SK-N-SH treated with all-trans-retinoic acid at 6 μM for 48 hours (cell line): ENCODE results near the gene CXCL14.

Experiments used
- ATAC-seq: fragments of 200-7000 bp; cut with Tn5 transposase; 3 replicates; pipeline ENCODE4 v1.9.1; 2020; ENCODE audit warnings: mild to moderate bottlenecking, moderate library complexity
- BACH2 ChIP-seq: fragments of 250-450 bp; sonication (Bioruptor Pico); IDR thresholded peaks from 2 replicates; pipeline ENCODE4 v1.9.0; 2021; ENCODE audit warnings: mild to moderate bottlenecking, borderline replicate concordance
- ESRRG ChIP-seq: fragments of 250-450 bp; sonication (Bioruptor Pico); IDR thresholded peaks from 2 replicates; pipeline ENCODE4 v1.6.1; 2021; ENCODE audit warnings: mild to moderate bottlenecking
- GLIS3 ChIP-seq: fragments of 250-450 bp; sonication (Bioruptor Pico); IDR thresholded peaks from 2 replicates; pipeline ENCODE4 v1.5.0; 2020; ENCODE audit warnings: mild to moderate bottlenecking, moderate library complexity
- ISL1 ChIP-seq: fragments of 250-450 bp; sonication (Bioruptor Pico); IDR thresholded peaks from 2 replicates; pipeline ENCODE4 v2.1.2; 2022; ENCODE audit warnings: mild to moderate bottlenecking, moderate library complexity
- OSR1 ChIP-seq: fragments of 250-450 bp; sonication (Bioruptor Pico); IDR thresholded peaks from 2 replicates; pipeline ENCODE4 v1.8.0; 2022; ENCODE audit warnings: moderate library complexity, mild to moderate bottlenecking, inconsistent platforms
- PPARA ChIP-seq: fragments of 250-450 bp; sonication (Bioruptor Pico); IDR thresholded peaks from 2 replicates; pipeline ENCODE4 v1.5.0; 2020; ENCODE audit warnings: mild to moderate bottlenecking, borderline replicate concordance
- RARB ChIP-seq: fragments of 250-450 bp; sonication (Bioruptor Pico); IDR thresholded peaks from 2 replicates; pipeline ENCODE4 v1.8.0; 2021; ENCODE audit warnings: mild to moderate bottlenecking, moderate library complexity
- SNAI2 ChIP-seq: fragments of 250-450 bp; sonication (Bioruptor Pico); IDR thresholded peaks from 2 replicates; pipeline ENCODE4 v1.5.0; 2020; ENCODE audit warnings: mild to moderate bottlenecking, moderate library complexity
- TCF4 ChIP-seq: fragments of 250-450 bp; sonication (Bioruptor Pico); IDR thresholded peaks from 2 replicates; pipeline ENCODE4 v1.8.0; 2021; ENCODE audit warnings: mild to moderate bottlenecking, moderate library complexity, borderline replicate concordance
- TOX ChIP-seq: fragments of 250-450 bp; sonication (Bioruptor Pico); IDR thresholded peaks from 2 replicates; pipeline ENCODE4 v1.8.0; 2021; ENCODE audit warnings: mild to moderate bottlenecking, moderate library complexity, borderline replicate concordance
- ZC3H10 ChIP-seq: fragments of 250-450 bp; sonication (Bioruptor Pico); IDR thresholded peaks from 2 replicates; pipeline ENCODE4 v1.5.1; 2021; ENCODE audit warnings: mild to moderate bottlenecking, moderate library complexity
- ZFP3 ChIP-seq: fragments of 250-450 bp; sonication (Bioruptor Pico); IDR thresholded peaks from 2 replicates; pipeline ENCODE4 v1.5.0; 2020; ENCODE audit warnings: mild to moderate bottlenecking, moderate library complexity
- ZFP30 ChIP-seq: fragments of 450-650 bp; formaldehyde crosslinking; IDR thresholded peaks from 2 replicates; pipeline ENCODE4 v1.5.0; 2022; ENCODE audit warnings: mild to moderate bottlenecking, moderate library complexity
- ZNF565 ChIP-seq: fragments of 450-650 bp; formaldehyde crosslinking; conservative IDR thresholded peaks from 2 replicates; pipeline ENCODE4 v1.5.0; 2020; ENCODE audit warnings: low read depth, mild to moderate bottlenecking, moderate library complexity
- ZNF70 ChIP-seq: fragments of 450-650 bp; formaldehyde crosslinking; IDR thresholded peaks from 2 replicates; pipeline ENCODE4 v1.5.0; 2020; ENCODE audit warnings: mild to moderate bottlenecking, moderate library complexity
- ZNF8 ChIP-seq: fragments of 450-650 bp; formaldehyde crosslinking; IDR thresholded peaks from 2 replicates; pipeline ENCODE4 v1.5.0; 2020; ENCODE audit warnings: mild to moderate bottlenecking, moderate library complexity
- TF ChIP-seq, protein P1 (sequence below): fragments of 250-450 bp; sonication (Bioruptor Pico); IDR thresholded peaks from 2 replicates; pipeline ENCODE4 v1.8.0; 2021; ENCODE audit warnings: low read depth, mild to moderate bottlenecking, moderate library complexity, borderline replicate concordance
- TF ChIP-seq, protein P2 (sequence below): fragments of 250-450 bp; sonication (Bioruptor Pico); IDR thresholded peaks from 2 replicates; pipeline ENCODE4 v1.8.0; 2020; ENCODE audit warnings: mild to moderate bottlenecking, moderate library complexity, borderline replicate concordance
- TF ChIP-seq, protein P3 (sequence below): fragments of 250-450 bp; sonication (Bioruptor Pico); IDR thresholded peaks from 2 replicates; pipeline ENCODE4 v1.5.1; 2021; ENCODE audit warnings: mild to moderate bottlenecking, moderate library complexity
- TF ChIP-seq, protein P4 (sequence below): fragments of 250-450 bp; sonication (Bioruptor Pico); IDR thresholded peaks from 2 replicates; pipeline ENCODE4 v1.5.0; 2020; ENCODE audit warnings: mild to moderate bottlenecking, moderate library complexity

CXCL14 gene

DNA sequence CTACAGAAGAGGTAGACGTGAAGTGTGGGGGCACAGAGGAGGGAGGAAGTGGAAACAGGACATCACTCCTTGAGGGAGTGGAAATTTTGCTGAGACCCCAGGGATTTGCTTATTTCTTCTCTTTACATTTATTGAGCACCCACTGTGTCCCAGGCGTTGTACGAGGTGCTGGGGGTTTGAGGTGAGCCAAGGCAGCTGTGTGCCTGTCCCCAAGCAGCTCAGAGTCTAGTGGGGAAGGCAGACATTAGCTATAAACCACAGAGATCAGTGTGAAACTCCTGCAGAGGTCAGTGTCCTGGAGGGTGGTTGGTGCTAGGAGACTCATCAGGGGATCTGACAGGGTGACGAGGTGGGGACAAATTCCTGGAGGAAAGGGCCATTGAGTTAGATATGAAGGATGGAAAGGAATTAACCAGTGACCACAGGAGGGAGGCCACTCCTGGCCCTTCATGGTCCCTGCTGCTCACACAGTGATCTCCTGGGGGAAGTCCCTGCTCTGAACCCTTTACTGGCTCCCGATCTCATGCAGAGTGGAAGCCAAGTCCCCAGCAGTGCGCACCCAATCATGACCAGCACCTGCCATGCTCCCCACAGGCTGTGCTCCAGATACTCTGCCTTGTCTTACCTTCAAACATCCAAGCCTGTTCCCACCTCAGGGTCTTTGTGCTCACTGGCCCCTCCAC lies 3.4 kb upstream of the CXCL14 start:
- no peak for ATAC-seq
- TF ChIP-seq ISL1 (CRISPR knock-in tag), result no peak
- no peak for TF ChIP-seq RARB (CRISPR knock-in tag)
- TF ChIP-seq, protein P1, sequence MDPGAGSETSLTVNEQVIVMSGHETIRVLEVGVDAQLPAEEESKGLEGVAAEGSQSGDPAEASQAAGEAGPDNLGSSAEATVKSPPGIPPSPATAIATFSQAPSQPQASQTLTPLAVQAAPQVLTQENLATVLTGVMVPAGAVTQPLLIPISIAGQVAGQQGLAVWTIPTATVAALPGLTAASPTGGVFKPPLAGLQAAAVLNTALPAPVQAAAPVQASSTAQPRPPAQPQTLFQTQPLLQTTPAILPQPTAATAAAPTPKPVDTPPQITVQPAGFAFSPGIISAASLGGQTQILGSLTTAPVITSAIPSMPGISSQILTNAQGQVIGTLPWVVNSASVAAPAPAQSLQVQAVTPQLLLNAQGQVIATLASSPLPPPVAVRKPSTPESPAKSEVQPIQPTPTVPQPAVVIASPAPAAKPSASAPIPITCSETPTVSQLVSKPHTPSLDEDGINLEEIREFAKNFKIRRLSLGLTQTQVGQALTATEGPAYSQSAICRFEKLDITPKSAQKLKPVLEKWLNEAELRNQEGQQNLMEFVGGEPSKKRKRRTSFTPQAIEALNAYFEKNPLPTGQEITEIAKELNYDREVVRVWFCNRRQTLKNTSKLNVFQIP (CRISPR knock-in tag), result no peak
- TF ChIP-seq, protein P2, sequence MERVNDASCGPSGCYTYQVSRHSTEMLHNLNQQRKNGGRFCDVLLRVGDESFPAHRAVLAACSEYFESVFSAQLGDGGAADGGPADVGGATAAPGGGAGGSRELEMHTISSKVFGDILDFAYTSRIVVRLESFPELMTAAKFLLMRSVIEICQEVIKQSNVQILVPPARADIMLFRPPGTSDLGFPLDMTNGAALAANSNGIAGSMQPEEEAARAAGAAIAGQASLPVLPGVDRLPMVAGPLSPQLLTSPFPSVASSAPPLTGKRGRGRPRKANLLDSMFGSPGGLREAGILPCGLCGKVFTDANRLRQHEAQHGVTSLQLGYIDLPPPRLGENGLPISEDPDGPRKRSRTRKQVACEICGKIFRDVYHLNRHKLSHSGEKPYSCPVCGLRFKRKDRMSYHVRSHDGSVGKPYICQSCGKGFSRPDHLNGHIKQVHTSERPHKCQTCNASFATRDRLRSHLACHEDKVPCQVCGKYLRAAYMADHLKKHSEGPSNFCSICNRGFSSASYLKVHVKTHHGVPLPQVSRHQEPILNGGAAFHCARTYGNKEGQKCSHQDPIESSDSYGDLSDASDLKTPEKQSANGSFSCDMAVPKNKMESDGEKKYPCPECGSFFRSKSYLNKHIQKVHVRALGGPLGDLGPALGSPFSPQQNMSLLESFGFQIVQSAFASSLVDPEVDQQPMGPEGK (CRISPR knock-in tag), result no peak
- TF ChIP-seq ZFP3, result no peak
- TF ChIP-seq TCF4 (CRISPR knock-in tag), result no peak
- no peak for TF ChIP-seq OSR1 (CRISPR knock-in tag)
- TF ChIP-seq PPARA, result no peak

DNA sequence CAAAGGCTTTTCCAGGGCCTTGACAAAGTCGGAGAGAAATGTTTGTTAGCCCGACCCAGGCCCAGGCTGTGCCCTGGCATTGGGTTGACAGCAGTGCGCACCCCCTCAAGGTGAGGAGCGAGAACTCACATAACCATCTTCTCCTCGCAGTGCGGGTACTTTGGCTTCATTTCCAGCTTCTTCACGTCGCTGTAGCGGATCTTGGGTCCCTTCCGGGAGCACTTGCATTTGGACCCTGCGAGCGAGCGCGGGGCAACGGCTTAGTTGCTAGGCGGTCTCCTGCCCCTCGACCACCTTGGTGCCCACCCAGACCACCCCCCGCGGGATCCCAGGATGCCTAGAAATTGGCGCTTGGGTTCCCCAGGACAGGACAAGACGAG lies 496 bp downstream of the CXCL14 start:
- ATAC-seq, result no peak
- TF ChIP-seq PPARA (no peak), SNAI2 (CRISPR knock-in tag) (no peak), ZFP30 (CRISPR knock-in tag) (no peak), ISL1 (CRISPR knock-in tag) (no peak), BACH2 (no peak), GLIS3 (CRISPR knock-in tag) (no peak)
- TF ChIP-seq, protein P3, sequence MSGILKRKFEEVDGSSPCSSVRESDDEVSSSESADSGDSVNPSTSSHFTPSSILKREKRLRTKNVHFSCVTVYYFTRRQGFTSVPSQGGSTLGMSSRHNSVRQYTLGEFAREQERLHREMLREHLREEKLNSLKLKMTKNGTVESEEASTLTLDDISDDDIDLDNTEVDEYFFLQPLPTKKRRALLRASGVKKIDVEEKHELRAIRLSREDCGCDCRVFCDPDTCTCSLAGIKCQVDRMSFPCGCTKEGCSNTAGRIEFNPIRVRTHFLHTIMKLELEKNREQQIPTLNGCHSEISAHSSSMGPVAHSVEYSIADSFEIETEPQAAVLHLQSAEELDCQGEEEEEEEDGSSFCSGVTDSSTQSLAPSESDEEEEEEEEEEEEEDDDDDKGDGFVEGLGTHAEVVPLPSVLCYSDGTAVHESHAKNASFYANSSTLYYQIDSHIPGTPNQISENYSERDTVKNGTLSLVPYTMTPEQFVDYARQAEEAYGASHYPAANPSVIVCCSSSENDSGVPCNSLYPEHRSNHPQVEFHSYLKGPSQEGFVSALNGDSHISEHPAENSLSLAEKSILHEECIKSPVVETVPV (CRISPR knock-in tag), result no peak
- TF ChIP-seq, all 23 proteins: peak for 0

DNA sequence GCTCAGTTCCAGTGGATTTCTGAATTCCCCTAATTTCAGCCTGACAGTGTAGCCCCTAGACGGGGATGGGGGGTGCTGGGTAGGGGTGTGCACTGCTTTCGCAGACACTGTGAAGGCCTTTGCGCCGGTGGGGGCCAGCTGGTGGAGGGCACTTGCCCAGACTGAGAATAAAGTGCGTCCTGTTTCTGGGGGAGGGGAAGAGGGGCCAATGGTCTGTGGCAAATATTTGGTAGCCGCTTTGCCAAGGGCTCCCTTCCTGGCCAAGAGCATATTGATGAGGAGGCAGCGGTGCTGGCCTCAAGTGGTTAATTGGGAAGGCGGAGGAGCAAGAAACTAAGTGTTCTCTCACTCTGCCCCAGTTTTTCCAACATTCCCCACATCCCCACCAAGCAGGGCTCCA lies 1.4 kb downstream of the CXCL14 start:
- ATAC-seq, result no peak

More for the DNA sequence above, 1.4 kb downstream of the CXCL14 start:
- no peak for TF ChIP-seq RARB (CRISPR knock-in tag)
- TF ChIP-seq, protein P4, sequence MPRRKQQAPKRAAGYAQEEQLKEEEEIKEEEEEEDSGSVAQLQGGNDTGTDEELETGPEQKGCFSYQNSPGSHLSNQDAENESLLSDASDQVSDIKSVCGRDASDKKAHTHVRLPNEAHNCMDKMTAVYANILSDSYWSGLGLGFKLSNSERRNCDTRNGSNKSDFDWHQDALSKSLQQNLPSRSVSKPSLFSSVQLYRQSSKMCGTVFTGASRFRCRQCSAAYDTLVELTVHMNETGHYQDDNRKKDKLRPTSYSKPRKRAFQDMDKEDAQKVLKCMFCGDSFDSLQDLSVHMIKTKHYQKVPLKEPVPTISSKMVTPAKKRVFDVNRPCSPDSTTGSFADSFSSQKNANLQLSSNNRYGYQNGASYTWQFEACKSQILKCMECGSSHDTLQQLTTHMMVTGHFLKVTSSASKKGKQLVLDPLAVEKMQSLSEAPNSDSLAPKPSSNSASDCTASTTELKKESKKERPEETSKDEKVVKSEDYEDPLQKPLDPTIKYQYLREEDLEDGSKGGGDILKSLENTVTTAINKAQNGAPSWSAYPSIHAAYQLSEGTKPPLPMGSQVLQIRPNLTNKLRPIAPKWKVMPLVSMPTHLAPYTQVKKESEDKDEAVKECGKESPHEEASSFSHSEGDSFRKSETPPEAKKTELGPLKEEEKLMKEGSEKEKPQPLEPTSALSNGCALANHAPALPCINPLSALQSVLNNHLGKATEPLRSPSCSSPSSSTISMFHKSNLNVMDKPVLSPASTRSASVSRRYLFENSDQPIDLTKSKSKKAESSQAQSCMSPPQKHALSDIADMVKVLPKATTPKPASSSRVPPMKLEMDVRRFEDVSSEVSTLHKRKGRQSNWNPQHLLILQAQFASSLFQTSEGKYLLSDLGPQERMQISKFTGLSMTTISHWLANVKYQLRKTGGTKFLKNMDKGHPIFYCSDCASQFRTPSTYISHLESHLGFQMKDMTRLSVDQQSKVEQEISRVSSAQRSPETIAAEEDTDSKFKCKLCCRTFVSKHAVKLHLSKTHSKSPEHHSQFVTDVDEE (CRISPR knock-in tag), result no peak
- no peak for TF ChIP-seq ZNF70
- no peak for TF ChIP-seq GLIS3 (CRISPR knock-in tag)
- TF ChIP-seq ESRRG (CRISPR knock-in tag), result no peak
- no peak for TF ChIP-seq ZNF8 (CRISPR knock-in tag)
- TF ChIP-seq TOX, result no peak
- TF ChIP-seq ZNF565 (CRISPR knock-in tag), result no peak
- no peak for TF ChIP-seq ZC3H10 (CRISPR knock-in tag)
- TF ChIP-seq, protein P3 (CRISPR knock-in tag), result no peak
- TF ChIP-seq, all 23 proteins: peak for 0
